MM.1S (cell line): ENCODE data around the gene SSU72.

Experiments
- EZH2 ChIP-seq: fragments of 300-600 bp; sonication (generic); optimal IDR thresholded peaks from 2 replicates; pipeline ENCODE3; 2017; ENCODE audit warnings: low read depth, mild to moderate bottlenecking, antibody characterized with exemption, low read length, mixed read lengths
- TF ChIP-seq, protein P1 (sequence below): fragments of 300-600 bp; sonication (generic); IDR thresholded peaks from 2 replicates; pipeline ENCODE4 v1.5.1; 2016; ENCODE audit warnings: antibody characterized with exemption, low read length, mixed read lengths

- TF ChIP-seq, protein P1, sequence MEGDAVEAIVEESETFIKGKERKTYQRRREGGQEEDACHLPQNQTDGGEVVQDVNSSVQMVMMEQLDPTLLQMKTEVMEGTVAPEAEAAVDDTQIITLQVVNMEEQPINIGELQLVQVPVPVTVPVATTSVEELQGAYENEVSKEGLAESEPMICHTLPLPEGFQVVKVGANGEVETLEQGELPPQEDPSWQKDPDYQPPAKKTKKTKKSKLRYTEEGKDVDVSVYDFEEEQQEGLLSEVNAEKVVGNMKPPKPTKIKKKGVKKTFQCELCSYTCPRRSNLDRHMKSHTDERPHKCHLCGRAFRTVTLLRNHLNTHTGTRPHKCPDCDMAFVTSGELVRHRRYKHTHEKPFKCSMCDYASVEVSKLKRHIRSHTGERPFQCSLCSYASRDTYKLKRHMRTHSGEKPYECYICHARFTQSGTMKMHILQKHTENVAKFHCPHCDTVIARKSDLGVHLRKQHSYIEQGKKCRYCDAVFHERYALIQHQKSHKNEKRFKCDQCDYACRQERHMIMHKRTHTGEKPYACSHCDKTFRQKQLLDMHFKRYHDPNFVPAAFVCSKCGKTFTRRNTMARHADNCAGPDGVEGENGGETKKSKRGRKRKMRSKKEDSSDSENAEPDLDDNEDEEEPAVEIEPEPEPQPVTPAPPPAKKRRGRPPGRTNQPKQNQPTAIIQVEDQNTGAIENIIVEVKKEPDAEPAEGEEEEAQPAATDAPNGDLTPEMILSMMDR: no peak
- no peak for TF ChIP-seq EZH2
Measured at GRCh38 chr1:1553821-1554494, 20.7 kb downstream of the SSU72 start.
